ENCODE data around the gene SYT6. TPM values are rescaled to one million over a fixed set of nuclear protein-coding genes. Genes with fewer than 3 reads are reported as not detected.

Gene SYT6
- total RNA-seq, 3 donors from 2014 or later (not counting 1 experiment from before 2014, with no cell fraction given) = 0.13 TPM; not detected in 2

- Mint-ChIP-seq H3K4me3 (no peak overlapping the region), H3K27me3 (ENCODE audit: low read depth in 2 of 2) (peaks cover 21 to 24% of the 10 kb centered on the region in 2 donors), H3K36me3 (no peaks in the 10 kb centered on the region), H3K9me3 (no peaks in the 10 kb centered on the region), H3K27ac (no peak overlapping the region), H3K4me1 (peaks cover 0 to 6% of the 10 kb centered on the region in 2 donors)
- no peak for DNase-seq
- H3K36me3 ChIP-seq (ENCODE audit: control insufficient read depth, insufficient read depth, low read length) = no peaks in the 10 kb centered on the region
- no peaks in the 10 kb centered on the region for H3K4me1 ChIP-seq (ENCODE audit: control insufficient read depth, insufficient read depth, low read length)
- no peak overlapping the region for H3K27ac ChIP-seq (ENCODE audit: low read length)
- no peak for TF ChIP-seq CTCF (IDR thresholded peaks at IDR 0.05)
- no peak overlapping the region for H3K4me3 ChIP-seq (ENCODE audit: low read length)
- intact Hi-C loops (cut with micrococcal nuclease) = no loop called here
- H3K27me3 ChIP-seq (ENCODE audit: control insufficient read depth, insufficient read depth, low read length) = no peaks in the 10 kb centered on the region
- ATAC-seq = no peak
- H3K9me3 ChIP-seq (ENCODE audit: control insufficient read depth, insufficient read depth, low read length) = no peaks in the 10 kb centered on the region
- WGBS (ENCODE audit: insufficient coverage) = 96% methylated on average over 2 of the region's 2 CpGs
Measured at GRCh38 chr1:114144016-114144415, 9.7 kb downstream of the SYT6 start.

DNA sequence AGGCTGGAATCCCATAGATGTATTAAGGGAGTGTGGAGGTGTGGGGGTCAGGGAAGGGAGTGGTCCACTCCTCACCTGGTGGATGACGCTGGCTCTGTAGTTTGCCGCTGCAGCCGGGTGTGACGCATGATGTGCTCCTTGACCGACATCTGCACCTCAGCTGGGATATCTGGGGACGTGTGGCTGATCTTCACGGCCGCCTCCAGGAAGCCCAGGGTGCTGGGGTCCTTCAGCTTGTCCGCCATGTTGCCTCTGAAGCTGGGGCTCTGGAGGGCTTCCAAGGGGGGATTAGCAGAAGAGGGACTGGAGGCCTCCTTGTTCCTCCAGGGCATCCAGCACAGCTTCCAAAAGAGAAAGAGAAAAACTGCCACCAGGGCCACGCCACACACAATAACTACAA is 14.1 kb downstream of the SYT6 start:
- no peak for DNase-seq
- H3K36me3 Mint-ChIP-seq = no peaks in the 10 kb centered on the region
- peaks cover 0 to 11% of the 10 kb centered on the region in 2 donors for H3K27me3 Mint-ChIP-seq (ENCODE audit: low read depth in 2 of 2)
- H3K9me3 Mint-ChIP-seq = no peaks in the 10 kb centered on the region
- no peak for ATAC-seq
- Histone ChIP-seq H3K4me3 (ENCODE audit: low read length) (no peak overlapping the region), H3K27ac (ENCODE audit: low read length) (no peak overlapping the region), H3K36me3 (ENCODE audit: control insufficient read depth, insufficient read depth, low read length) (no peaks in the 10 kb centered on the region), H3K27me3 (ENCODE audit: control insufficient read depth, insufficient read depth, low read length) (no peaks in the 10 kb centered on the region), H3K4me1 (ENCODE audit: control insufficient read depth, insufficient read depth, low read length) (no peaks in the 10 kb centered on the region), H3K9me3 (ENCODE audit: control insufficient read depth, insufficient read depth, low read length) (no peaks in the 10 kb centered on the region)
- no peak overlapping the region for H3K4me3 Mint-ChIP-seq
- H3K4me1 Mint-ChIP-seq = peaks cover 6 to 13% of the 10 kb centered on the region in 2 donors
- intact Hi-C loops (cut with micrococcal nuclease) = no loop called here
- H3K27ac Mint-ChIP-seq = no peak overlapping the region
- 92% methylated on average over 10 of the region's 10 CpGs for WGBS (ENCODE audit: insufficient coverage)
- TF ChIP-seq CTCF (IDR thresholded peaks at IDR 0.05) = no peak

- Histone ChIP-seq H3K4me1 (ENCODE audit: control insufficient read depth, insufficient read depth, low read length) (no peaks in the 10 kb centered on the region), H3K36me3 (ENCODE audit: control insufficient read depth, insufficient read depth, low read length) (no peaks in the 10 kb centered on the region), H3K9me3 (ENCODE audit: control insufficient read depth, insufficient read depth, low read length) (no peaks in the 10 kb centered on the region), H3K27me3 (ENCODE audit: control insufficient read depth, insufficient read depth, low read length) (no peaks in the 10 kb centered on the region), H3K4me3 (ENCODE audit: low read length) (no peak overlapping the region), H3K27ac (ENCODE audit: low read length) (no peak overlapping the region)
- no peak for TF ChIP-seq CTCF (IDR thresholded peaks at IDR 0.05)
- Mint-ChIP-seq H3K4me3 (no peak overlapping the region), H3K4me1 (peaks cover 6 to 13% of the 10 kb centered on the region in 2 donors), H3K36me3 (no peaks in the 10 kb centered on the region), H3K27ac (no peak overlapping the region), H3K9me3 (no peaks in the 10 kb centered on the region), H3K27me3 (ENCODE audit: low read depth in 2 of 2) (peaks cover 0 to 11% of the 10 kb centered on the region in 2 donors)
- 95% methylated on average over 15 of the region's 15 CpGs for WGBS (ENCODE audit: insufficient coverage)
- ATAC-seq (no peak), DNase-seq (no peak)
- intact Hi-C loops (cut with micrococcal nuclease) = no loop called here
Measured at GRCh38 chr1:114137497-114137896, 16.2 kb downstream of the SYT6 start.

DNA sequence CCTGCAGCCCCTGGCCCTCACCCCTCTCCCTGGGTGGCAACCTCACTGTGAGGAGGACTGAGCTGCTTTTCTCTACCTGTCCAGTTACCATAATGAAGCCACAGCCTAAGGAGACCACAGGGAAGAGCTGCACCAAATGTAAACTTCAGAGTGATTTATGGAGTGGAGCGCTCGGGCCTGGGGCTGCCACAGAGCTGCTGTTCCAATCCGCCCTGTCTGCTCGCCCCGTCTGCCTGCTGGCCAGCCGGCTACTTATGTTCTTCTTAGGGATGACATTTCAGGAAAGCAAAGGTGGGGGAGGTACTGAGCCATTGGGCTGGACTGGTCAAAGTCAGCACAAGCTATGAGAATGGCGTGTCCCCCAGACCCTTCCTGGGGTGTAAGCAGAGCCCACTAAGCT is 17.9 kb downstream of the SYT6 start:
- no peak overlapping the region for H3K4me3 ChIP-seq (ENCODE audit: low read length)
- ATAC-seq (no peak), DNase-seq (no peak)
- Mint-ChIP-seq H3K4me3 (no peak overlapping the region), H3K27ac (no peak overlapping the region), H3K9me3 (no peaks in the 10 kb centered on the region), H3K36me3 (no peaks in the 10 kb centered on the region), H3K27me3 (ENCODE audit: low read depth in 2 of 2) (peaks cover 9 to 12% of the 10 kb centered on the region in 2 donors), H3K4me1 (peaks cover 6 to 13% of the 10 kb centered on the region in 2 donors)
- 93% methylated on average over 7 of the region's 7 CpGs for WGBS (ENCODE audit: insufficient coverage)
- no peak for TF ChIP-seq CTCF (IDR thresholded peaks at IDR 0.05)
- H3K27me3 ChIP-seq (ENCODE audit: control insufficient read depth, insufficient read depth, low read length) = no peaks in the 10 kb centered on the region
- intact Hi-C loops (cut with micrococcal nuclease) = no loop called here
- no peaks in the 10 kb centered on the region for H3K4me1 ChIP-seq (ENCODE audit: control insufficient read depth, insufficient read depth, low read length)
- no peak overlapping the region for H3K27ac ChIP-seq (ENCODE audit: low read length)
- no peaks in the 10 kb centered on the region for H3K9me3 ChIP-seq (ENCODE audit: control insufficient read depth, insufficient read depth, low read length)
- no peaks in the 10 kb centered on the region for H3K36me3 ChIP-seq (ENCODE audit: control insufficient read depth, insufficient read depth, low read length)

Data from natural killer cell (primary cell).